OCI-LY7 (cell line): Measurements from ENCODE around the gene BBOX1.

ENCODE experiments used
- CTCF ChIP-seq: fragments of 200-600 bp; sonication (generic); conservative IDR thresholded peaks from 2 replicates; pipeline ENCODE4 v1.5.1; 2014; ENCODE audit warnings: mild to moderate bottlenecking, antibody characterized with exemption, low read length, moderate library complexity, mixed read lengths
- EZH2phosphoT487 ChIP-seq: fragments of 200-600 bp; sonication (generic); IDR thresholded peaks from 2 replicates; pipeline ENCODE4 v1.6.1; 2018; ENCODE audit warnings: low read depth, borderline replicate concordance, mild to moderate bottlenecking, mixed run types, antibody characterized with exemption, low read length, moderate library complexity, mixed read lengths

DNA sequence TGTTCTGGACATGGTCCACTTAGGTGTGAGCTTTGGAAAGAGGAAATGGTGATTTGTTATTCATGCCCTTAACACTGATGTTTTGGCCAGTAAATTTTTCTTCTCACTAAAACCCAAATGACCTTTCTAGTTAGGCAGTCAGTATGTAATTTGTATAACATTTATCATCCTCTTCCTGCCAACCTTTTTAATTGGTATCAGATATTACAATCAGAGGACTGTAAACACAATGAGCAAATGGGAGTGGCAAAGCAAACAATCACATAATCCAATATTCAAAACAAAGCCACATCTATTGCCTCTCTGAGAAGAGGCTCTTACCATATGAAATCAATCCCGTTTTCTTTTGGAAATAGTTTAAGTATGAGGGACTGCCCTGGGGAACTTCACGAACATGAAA, 49.1 kb downstream of the BBOX1 start:
- TF ChIP-seq CTCF (no peak), EZH2phosphoT487 (no peak)
